MCF 10A (cell line): ENCODE measurements around the gene PTPRT. TPM values are rescaled to one million over a fixed set of nuclear protein-coding genes. Genes with fewer than 3 reads are reported as not detected.

Experiments used
- BruUV-seq: library from RNA; stranded (reverse); fragments of 400-500 nt; replicated peaks from 2 replicates; lab custom pipeline; 2021; lab: Mats Ljungman, UMichigan
- CTCF ChIA-PET: fragments of 300-600 bp; sonication (Branson Sonifier 250); formaldehyde crosslinking; extraction: SDS; loops from one replicate; lab custom pipeline; 2021; ENCODE audit warnings: antibody characterized with exemption, inconsistent platforms; lab: Yijun Ruan, JAX
- POLR2A ChIA-PET: fragments of 300-600, 350-650 bp; sonication (Branson Sonifier 250); formaldehyde crosslinking; extraction: SDS; loops from one replicate; lab custom pipeline; 2020; ENCODE audit warnings: antibody characterized with exemption, inconsistent platforms; lab: Yijun Ruan, JAX
- DNase-seq: peaks from one replicate; pipeline ENCODE4 v3.0.0-alpha.2; 2018; ENCODE audit not compliant: unreplicated experiment
- H3K27ac Mint-ChIP-seq: one replicate; pipeline ENCODE4 v1.8.0; 2022; ENCODE audit warnings: mild to moderate bottlenecking, low read depth, mixed read lengths; ENCODE audit not compliant: unreplicated experiment
- H3K27me3 Mint-ChIP-seq: one replicate; pipeline ENCODE4 v1.8.0; 2022; ENCODE audit warnings: mixed read lengths; ENCODE audit not compliant: insufficient read depth, unreplicated experiment
- H3K36me3 Mint-ChIP-seq: one replicate; pipeline ENCODE4 v1.8.0; 2022; ENCODE audit warnings: mild to moderate bottlenecking, moderate library complexity, mixed read lengths; ENCODE audit not compliant: insufficient read depth, unreplicated experiment
- H3K4me1 Mint-ChIP-seq: one replicate; pipeline ENCODE4 v1.8.0; 2022; ENCODE audit warnings: mixed read lengths; ENCODE audit not compliant: insufficient read depth, unreplicated experiment
- H3K4me3 Mint-ChIP-seq: one replicate; pipeline ENCODE4 v1.8.0; 2022; ENCODE audit warnings: mild to moderate bottlenecking, moderate library complexity, mixed read lengths; ENCODE audit not compliant: unreplicated experiment
- H3K9me3 Mint-ChIP-seq: one replicate; pipeline ENCODE4 v1.8.0; 2022; ENCODE audit warnings: mixed read lengths; ENCODE audit not compliant: unreplicated experiment
- CTCF ChIP-seq: fragments of 200-600 bp; IDR thresholded peaks from one replicate; pipeline ENCODE4 v1.8.0; 2022; ENCODE audit warnings: antibody characterized with exemption, mild to moderate bottlenecking; ENCODE audit not compliant: unreplicated experiment
- intact Hi-C: fragments of 100-400 bp; cut with micrococcal nuclease; formaldehyde crosslinking; loops from 2 replicates; pipeline ENCODE4 v1.14.1; 2022
- total RNA-seq: library from RNA; stranded (reverse); gene quantifications from 2 replicates; pipeline ENCODE4 v1.2.3, GENCODE V29; 2022

Gene PTPRT
- total RNA-seq, 1 experiment from 2014 or later, result not detected

GRCh38 chr20:42807876-42808275 lies 381.8 kb downstream of the PTPRT start:
- DNase-seq, result no peak
- POLR2A ChIA-PET, result no interaction called here
- Mint-ChIP-seq H3K27ac (no peak overlapping the region), H3K4me1 (no peaks in the 10 kb centered on the region), H3K36me3 (no peaks in the 10 kb centered on the region), H3K9me3 (peaks cover 61% of the 10 kb centered on the region), H3K27me3 (no peaks in the 10 kb centered on the region), H3K4me3 (no peak overlapping the region)
- CTCF ChIA-PET, result interaction anchor here (0.6 kb wide), 1 partner anchor 8 kb away, joined by 3 read pairs; no protein-coding TSS in a partner anchor
- no TSS peak for BruUV-seq
- TF ChIP-seq CTCF, result no peak
- intact Hi-C loops, result no loop called here

GRCh38 chr20:42795111-42795695 lies 394.5 kb downstream of the PTPRT start:
- Mint-ChIP-seq H3K4me1 (no peaks in the 10 kb centered on the region), H3K4me3 (no peak overlapping the region), H3K9me3 (peaks cover 52% of the 10 kb centered on the region), H3K27ac (no peak overlapping the region), H3K36me3 (no peaks in the 10 kb centered on the region), H3K27me3 (no peaks in the 10 kb centered on the region)
- no peak for DNase-seq
- no TSS peak for BruUV-seq
- TF ChIP-seq CTCF, result no peak
- CTCF ChIA-PET, result interaction anchor here (0.6 to 0.9 kb wide), 2 partner anchors 23 to 1256 kb away, joined by 3 read pairs; no protein-coding TSS in a partner anchor
- POLR2A ChIA-PET, result no interaction called here
- intact Hi-C loops, result no loop called here

- BruUV-seq, result no TSS peak
- no peaks in the 10 kb centered on the region for H3K4me1 Mint-ChIP-seq
- no peaks in the 10 kb centered on the region for H3K36me3 Mint-ChIP-seq
- POLR2A ChIA-PET, result no interaction called here
- CTCF ChIA-PET, result no interaction called here
- TF ChIP-seq CTCF, result no peak
- peaks cover 43% of the 10 kb centered on the region for H3K9me3 Mint-ChIP-seq
- no peak overlapping the region for H3K4me3 Mint-ChIP-seq
- H3K27me3 Mint-ChIP-seq, result no peaks in the 10 kb centered on the region
- no peak overlapping the region for H3K27ac Mint-ChIP-seq
- DNase-seq, result no peak
- intact Hi-C loops, result no loop called here
These were observed 397.7 kb downstream of the PTPRT start for GRCh38 chr20:42792052-42792451.

GRCh38 chr20:42790111-42790510 lies 399.6 kb downstream of the PTPRT start:
- Mint-ChIP-seq H3K4me3 (no peak overlapping the region), H3K9me3 (peaks cover 39% of the 10 kb centered on the region), H3K36me3 (no peaks in the 10 kb centered on the region), H3K27me3 (no peaks in the 10 kb centered on the region), H3K27ac (no peak overlapping the region), H3K4me1 (no peaks in the 10 kb centered on the region)
- no peak for DNase-seq
- POLR2A ChIA-PET, result no interaction called here
- BruUV-seq, result no TSS peak
- no peak for TF ChIP-seq CTCF
- CTCF ChIA-PET, result no interaction called here
- intact Hi-C loops, result no loop called here
